WTC11 (cell line): ENCODE data around the gene ACOX3.

Experiments used
- ATF2 ChIP-seq: sonication (generic); formaldehyde crosslinking; IDR thresholded peaks from 2 replicates; pipeline ENCODE4 v1.8.1; 2022; ENCODE audit warnings: low read depth, missing genetic modification reagents, borderline replicate concordance
- CTCF ChIP-seq: fragments of 200-600 bp; IDR thresholded peaks from 2 replicates; pipeline ENCODE4 v1.8.0; 2022; ENCODE audit warnings: antibody characterized with exemption
- KAT7 ChIP-seq: sonication (generic); formaldehyde crosslinking; IDR thresholded peaks from 2 replicates; pipeline ENCODE4 v1.8.1; 2023; ENCODE audit warnings: missing genetic modification reagents, mild to moderate bottlenecking, borderline replicate concordance

- TF ChIP-seq ATF2 (no peak), KAT7 (CRISPR knock-in tag) (no peak), CTCF (no peak)
These were observed 23.4 kb downstream of the ACOX3 start for GRCh38 chr4:8417071-8417614.
